ENCODE results near the gene FBXO17. TPM values are rescaled to one million over a fixed set of nuclear protein-coding genes. Genes with fewer than 3 reads are reported as not detected.
"Not testable (repeated sequence)": the region's sequence is repeated elsewhere in the genome, so short reads cannot be mapped to it uniquely, and the experiment has no call there.

Gene FBXO17
- total RNA-seq, 1 experiment from 2014 or later: not detected

- Histone ChIP-seq H3K9ac (ENCODE audit: low read length) (no peak overlapping the region), H4K20me1 (ENCODE audit: insufficient read depth, low read depth, low read length) (no peaks in the 10 kb centered on the region), H3K79me2 (ENCODE audit: low read length) (no peaks in the 10 kb centered on the region), H3K9me3 (ENCODE audit: low read length) (no peaks in the 10 kb centered on the region), H3K36me3 (ENCODE audit: insufficient read depth, low read length) (no peaks in the 10 kb centered on the region), H3K27me3 (ENCODE audit: low read length) (no peaks in the 10 kb centered on the region), H3K27ac (ENCODE audit: low read length) (no peak overlapping the region), H3K9me2 (replicated peaks; ENCODE audit: insufficient read depth, low read length) (no peaks in the 10 kb centered on the region), H3K4me3 (ENCODE audit: low read length) (no peak overlapping the region), H3K4me2 (ENCODE audit: low read depth, low read length, poor library complexity, severe bottlenecking) (no peak overlapping the region), H2AFZ (ENCODE audit: low read length) (no peak overlapping the region), H3K4me1 (ENCODE audit: low read length) (no peaks in the 10 kb centered on the region)
- DNase-seq: no peak
These were observed 324 bp upstream of the FBXO17 start for GRCh38 chr19:38975861-38976271.

GRCh38 chr19:38974624-38975213, 823 bp downstream of the FBXO17 start:
- no peaks in the 10 kb centered on the region for H3K4me1 ChIP-seq (ENCODE audit: low read length)
- no peak overlapping the region for H3K4me3 ChIP-seq (ENCODE audit: low read length)
- H3K27ac ChIP-seq (ENCODE audit: low read length): no peak overlapping the region
- no peak overlapping the region for H3K4me2 ChIP-seq (ENCODE audit: low read depth, low read length, poor library complexity, severe bottlenecking)
- H2AFZ ChIP-seq (ENCODE audit: low read length): no peak overlapping the region
- H3K9me3 ChIP-seq (ENCODE audit: low read length): no peaks in the 10 kb centered on the region
- H3K79me2 ChIP-seq (ENCODE audit: low read length): no peaks in the 10 kb centered on the region
- no peaks in the 10 kb centered on the region for H3K36me3 ChIP-seq (ENCODE audit: insufficient read depth, low read length)
- no peaks in the 10 kb centered on the region for H3K9me2 ChIP-seq (replicated peaks; ENCODE audit: insufficient read depth, low read length)
- no peaks in the 10 kb centered on the region for H3K27me3 ChIP-seq (ENCODE audit: low read length)
- H4K20me1 ChIP-seq (ENCODE audit: insufficient read depth, low read depth, low read length): no peaks in the 10 kb centered on the region
- DNase-seq: no peak
- H3K9ac ChIP-seq (ENCODE audit: low read length): no peak overlapping the region

- Histone ChIP-seq H3K79me2 (ENCODE audit: low read length) (no peaks in the 10 kb centered on the region), H3K9me2 (replicated peaks; ENCODE audit: insufficient read depth, low read length) (no peaks in the 10 kb centered on the region), H3K9ac (ENCODE audit: low read length) (no peak overlapping the region), H4K20me1 (ENCODE audit: insufficient read depth, low read depth, low read length) (no peaks in the 10 kb centered on the region), H3K9me3 (ENCODE audit: low read length) (no peaks in the 10 kb centered on the region), H3K4me3 (ENCODE audit: low read length) (no peak overlapping the region), H3K4me2 (ENCODE audit: low read depth, low read length, poor library complexity, severe bottlenecking) (no peak overlapping the region), H3K27ac (ENCODE audit: low read length) (no peak overlapping the region), H3K4me1 (ENCODE audit: low read length) (no peaks in the 10 kb centered on the region), H3K36me3 (ENCODE audit: insufficient read depth, low read length) (no peaks in the 10 kb centered on the region), H2AFZ (ENCODE audit: low read length) (no peak overlapping the region), H3K27me3 (ENCODE audit: low read length) (no peaks in the 10 kb centered on the region)
- no peak for DNase-seq
These were observed 3.9 kb downstream of the FBXO17 start for GRCh38 chr19:38971672-38972071.

- no peak overlapping the region for H3K27ac ChIP-seq (ENCODE audit: low read length)
- no peaks in the 10 kb centered on the region for H3K27me3 ChIP-seq (ENCODE audit: low read length)
- H3K9me3 ChIP-seq (ENCODE audit: low read length): no peaks in the 10 kb centered on the region
- no peaks in the 10 kb centered on the region for H4K20me1 ChIP-seq (ENCODE audit: insufficient read depth, low read depth, low read length)
- H3K4me3 ChIP-seq (ENCODE audit: low read length): no peak overlapping the region
- no peak overlapping the region for H3K4me2 ChIP-seq (ENCODE audit: low read depth, low read length, poor library complexity, severe bottlenecking)
- no peaks in the 10 kb centered on the region for H3K9me2 ChIP-seq (replicated peaks; ENCODE audit: insufficient read depth, low read length)
- H3K79me2 ChIP-seq (ENCODE audit: low read length): no peaks in the 10 kb centered on the region
- DNase-seq: no peak
- no peak overlapping the region for H3K9ac ChIP-seq (ENCODE audit: low read length)
- H3K4me1 ChIP-seq (ENCODE audit: low read length): no peaks in the 10 kb centered on the region
- no peak overlapping the region for H2AFZ ChIP-seq (ENCODE audit: low read length)
- H3K36me3 ChIP-seq (ENCODE audit: insufficient read depth, low read length): no peaks in the 10 kb centered on the region
These were observed 4.6 kb downstream of the FBXO17 start for GRCh38 chr19:38970664-38971532.

GRCh38 chr19:38966149-38966548, 9.4 kb downstream of the FBXO17 start:
- not testable (repeated sequence) for H2AFZ ChIP-seq (ENCODE audit: low read length); H4K20me1 ChIP-seq (ENCODE audit: insufficient read depth, low read depth, low read length)

GRCh38 chr19:38964738-38965137, 10.8 kb downstream of the FBXO17 start:
- H3K9me2 ChIP-seq (replicated peaks; ENCODE audit: insufficient read depth, low read length): no peaks in the 10 kb centered on the region
- H3K9ac ChIP-seq (ENCODE audit: low read length): no peak overlapping the region
- no peak for DNase-seq
- no peaks in the 10 kb centered on the region for H3K79me2 ChIP-seq (ENCODE audit: low read length)
- H4K20me1 ChIP-seq (ENCODE audit: insufficient read depth, low read depth, low read length): no peaks in the 10 kb centered on the region
- H3K9me3 ChIP-seq (ENCODE audit: low read length): no peaks in the 10 kb centered on the region
- no peak overlapping the region for H3K4me3 ChIP-seq (ENCODE audit: low read length)
- no peaks in the 10 kb centered on the region for H3K36me3 ChIP-seq (ENCODE audit: insufficient read depth, low read length)
- H3K4me2 ChIP-seq (ENCODE audit: low read depth, low read length, poor library complexity, severe bottlenecking): no peak overlapping the region
- no peaks in the 10 kb centered on the region for H3K4me1 ChIP-seq (ENCODE audit: low read length)
- H2AFZ ChIP-seq (ENCODE audit: low read length): no peak overlapping the region
- no peak overlapping the region for H3K27ac ChIP-seq (ENCODE audit: low read length)
- no peaks in the 10 kb centered on the region for H3K27me3 ChIP-seq (ENCODE audit: low read length)

More at GRCh38 chr19:38966149-38966548, 9.4 kb downstream of the FBXO17 start:
- not testable (repeated sequence) for H3K79me2 ChIP-seq (ENCODE audit: low read length); H3K27ac ChIP-seq (ENCODE audit: low read length); H3K4me1 ChIP-seq (ENCODE audit: low read length); H3K4me2 ChIP-seq (ENCODE audit: low read depth, low read length, poor library complexity, severe bottlenecking); DNase-seq; H3K9ac ChIP-seq (ENCODE audit: low read length); H3K9me3 ChIP-seq (ENCODE audit: low read length); H3K4me3 ChIP-seq (ENCODE audit: low read length); H3K36me3 ChIP-seq (ENCODE audit: insufficient read depth, low read length); H3K9me2 ChIP-seq (replicated peaks; ENCODE audit: insufficient read depth, low read length); H3K27me3 ChIP-seq (ENCODE audit: low read length)

GRCh38 chr19:38959618-38960017, 15.9 kb downstream of the FBXO17 start:
- Histone ChIP-seq H3K4me2 (ENCODE audit: low read depth, low read length, poor library complexity, severe bottlenecking) (no peak overlapping the region), H3K4me3 (ENCODE audit: low read length) (no peak overlapping the region), H3K27ac (ENCODE audit: low read length) (no peak overlapping the region), H3K9me2 (replicated peaks; ENCODE audit: insufficient read depth, low read length) (no peaks in the 10 kb centered on the region), H3K27me3 (ENCODE audit: low read length) (no peaks in the 10 kb centered on the region), H3K36me3 (ENCODE audit: insufficient read depth, low read length) (no peaks in the 10 kb centered on the region), H3K9ac (ENCODE audit: low read length) (no peak overlapping the region), H3K9me3 (ENCODE audit: low read length) (no peaks in the 10 kb centered on the region), H2AFZ (ENCODE audit: low read length) (no peak overlapping the region), H3K4me1 (ENCODE audit: low read length) (no peaks in the 10 kb centered on the region), H3K79me2 (ENCODE audit: low read length) (no peaks in the 10 kb centered on the region), H4K20me1 (ENCODE audit: insufficient read depth, low read depth, low read length) (no peaks in the 10 kb centered on the region)
- no peak for DNase-seq

GRCh38 chr19:38958301-38958700, 17.2 kb downstream of the FBXO17 start:
- Histone ChIP-seq H3K4me1 (ENCODE audit: low read length) (no peaks in the 10 kb centered on the region), H3K4me3 (ENCODE audit: low read length) (no peak overlapping the region), H4K20me1 (ENCODE audit: insufficient read depth, low read depth, low read length) (no peaks in the 10 kb centered on the region), H3K27me3 (ENCODE audit: low read length) (no peaks in the 10 kb centered on the region), H3K27ac (ENCODE audit: low read length) (no peak overlapping the region), H3K9me3 (ENCODE audit: low read length) (no peaks in the 10 kb centered on the region), H3K9ac (ENCODE audit: low read length) (no peak overlapping the region), H3K79me2 (ENCODE audit: low read length) (no peaks in the 10 kb centered on the region), H3K4me2 (ENCODE audit: low read depth, low read length, poor library complexity, severe bottlenecking) (no peak overlapping the region), H3K9me2 (replicated peaks; ENCODE audit: insufficient read depth, low read length) (no peaks in the 10 kb centered on the region), H3K36me3 (ENCODE audit: insufficient read depth, low read length) (no peaks in the 10 kb centered on the region), H2AFZ (ENCODE audit: low read length) (no peak overlapping the region)
- no peak for DNase-seq
